ENCODE results near the gene MYO19. TPM values are rescaled to one million over a fixed set of nuclear protein-coding genes. Genes with fewer than 3 reads are reported as not detected.

MYO19 gene
- total RNA-seq, 2 experiments from 2014 or later = 106 to 114 TPM

DNA sequence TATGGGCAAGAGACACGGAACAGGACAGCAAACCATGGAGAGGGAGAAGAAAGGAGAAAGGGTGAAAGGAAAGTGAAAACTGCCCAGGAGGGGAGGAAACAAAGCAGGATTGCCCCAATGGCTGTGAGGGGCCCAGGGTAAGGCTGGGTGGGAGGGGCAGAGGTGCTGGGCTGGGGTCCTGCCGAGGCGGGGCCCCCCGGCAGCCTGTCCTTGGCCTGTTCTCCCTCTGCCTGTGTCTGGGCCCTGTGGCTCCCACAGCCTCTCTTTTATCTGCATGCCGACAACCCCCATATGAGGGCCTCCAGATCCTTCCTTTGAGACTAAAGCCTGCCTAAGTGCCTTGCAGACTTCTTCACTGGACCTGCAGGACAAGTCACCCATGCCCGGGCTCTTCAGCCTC lies 32.7 kb downstream of the MYO19 start:
- no peak for DNase-seq
- no peak for ATAC-seq
- H3K4me3 Mint-ChIP-seq = no peak overlapping the region
- TF ChIP-seq, protein P1, sequence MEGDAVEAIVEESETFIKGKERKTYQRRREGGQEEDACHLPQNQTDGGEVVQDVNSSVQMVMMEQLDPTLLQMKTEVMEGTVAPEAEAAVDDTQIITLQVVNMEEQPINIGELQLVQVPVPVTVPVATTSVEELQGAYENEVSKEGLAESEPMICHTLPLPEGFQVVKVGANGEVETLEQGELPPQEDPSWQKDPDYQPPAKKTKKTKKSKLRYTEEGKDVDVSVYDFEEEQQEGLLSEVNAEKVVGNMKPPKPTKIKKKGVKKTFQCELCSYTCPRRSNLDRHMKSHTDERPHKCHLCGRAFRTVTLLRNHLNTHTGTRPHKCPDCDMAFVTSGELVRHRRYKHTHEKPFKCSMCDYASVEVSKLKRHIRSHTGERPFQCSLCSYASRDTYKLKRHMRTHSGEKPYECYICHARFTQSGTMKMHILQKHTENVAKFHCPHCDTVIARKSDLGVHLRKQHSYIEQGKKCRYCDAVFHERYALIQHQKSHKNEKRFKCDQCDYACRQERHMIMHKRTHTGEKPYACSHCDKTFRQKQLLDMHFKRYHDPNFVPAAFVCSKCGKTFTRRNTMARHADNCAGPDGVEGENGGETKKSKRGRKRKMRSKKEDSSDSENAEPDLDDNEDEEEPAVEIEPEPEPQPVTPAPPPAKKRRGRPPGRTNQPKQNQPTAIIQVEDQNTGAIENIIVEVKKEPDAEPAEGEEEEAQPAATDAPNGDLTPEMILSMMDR (IDR thresholded peaks at IDR 0.05) = no peak
- H3K36me3 Mint-ChIP-seq (ENCODE audit: low read depth) = peaks cover 42% of the 10 kb centered on the region
- H3K9me3 Mint-ChIP-seq = no peaks in the 10 kb centered on the region
- H3K27ac Mint-ChIP-seq = peak overlapping the region; percentile 18
- POLR2A ChIA-PET = no interaction called here
- CTCF ChIA-PET = no interaction called here
- H3K27me3 Mint-ChIP-seq = no peaks in the 10 kb centered on the region
- H3K4me1 Mint-ChIP-seq (ENCODE audit: low read depth) = peaks cover 6% of the 10 kb centered on the region
- intact Hi-C loops (cut with micrococcal nuclease) = no loop called here

DNA sequence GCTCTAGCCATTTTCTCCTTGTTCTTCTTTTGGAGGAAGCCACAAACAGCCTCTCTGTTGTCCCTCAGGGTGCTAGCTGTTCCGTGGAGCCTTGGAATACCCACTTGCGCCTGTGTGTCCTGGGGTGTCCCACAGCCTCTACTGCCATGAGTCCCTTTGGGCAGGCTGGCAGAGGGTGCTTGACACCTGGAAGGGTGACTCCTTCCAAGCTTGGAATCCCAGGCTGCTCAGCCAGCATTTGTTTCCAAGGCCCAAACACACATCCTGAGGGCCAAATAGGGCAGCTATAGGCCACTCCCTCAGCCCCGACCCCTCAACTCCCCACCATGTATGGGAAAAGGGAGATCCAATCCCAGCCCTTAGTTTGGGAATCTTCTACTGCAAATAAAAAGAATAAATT lies 33.3 kb downstream of the MYO19 start:
- Mint-ChIP-seq H3K36me3 (ENCODE audit: low read depth) (peaks cover 38% of the 10 kb centered on the region), H3K4me3 (no peak overlapping the region), H3K27me3 (no peaks in the 10 kb centered on the region), H3K27ac (no peak overlapping the region), H3K4me1 (ENCODE audit: low read depth) (peaks cover 6% of the 10 kb centered on the region), H3K9me3 (no peaks in the 10 kb centered on the region)
- POLR2A ChIA-PET = interaction anchor here (0.9 to 1.4 kb wide), 2 partner anchors 17 to 34 kb away, joined by 3 read pairs; partner anchors contain the start of genes MYO19 and PIGW
- ATAC-seq (no peak), DNase-seq (no peak)
- CTCF ChIA-PET = interaction anchor here (1.8 kb wide), 1 partner anchor 18 kb away, joined by 6 read pairs; no protein-coding TSS in a partner anchor
- TF ChIP-seq, protein P1 (IDR thresholded peaks at IDR 0.05) = no peak
- intact Hi-C loops (cut with micrococcal nuclease) = no loop called here

DNA sequence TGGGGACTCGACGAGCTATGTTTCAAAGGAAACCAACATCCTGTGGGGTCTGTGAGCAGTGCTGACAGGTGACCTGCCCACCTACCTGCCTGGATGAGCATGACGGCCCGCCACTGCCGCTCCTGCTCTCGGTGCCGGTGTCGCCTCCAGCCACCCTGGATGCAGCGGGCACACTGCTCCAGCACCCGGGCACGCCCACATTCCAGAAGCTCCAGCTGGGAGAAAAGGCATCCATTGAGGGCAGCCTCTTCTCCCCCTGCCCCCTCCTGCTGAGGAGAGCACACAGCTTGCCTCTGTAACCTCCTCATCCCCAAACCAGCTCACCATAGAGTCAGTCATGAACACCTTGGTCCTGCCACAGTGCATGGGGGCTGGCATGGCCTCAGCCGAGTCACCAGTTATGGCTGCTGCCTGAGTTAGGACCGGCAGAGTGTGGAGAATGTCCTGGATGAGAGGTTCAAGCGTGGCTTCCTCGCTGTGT lies 33.9 kb downstream of the MYO19 start:
- Mint-ChIP-seq H3K27me3 (no peaks in the 10 kb centered on the region), H3K4me3 (no peak overlapping the region), H3K27ac (no peak overlapping the region), H3K4me1 (ENCODE audit: low read depth) (peaks cover 6% of the 10 kb centered on the region), H3K36me3 (ENCODE audit: low read depth) (peaks cover 38% of the 10 kb centered on the region), H3K9me3 (no peaks in the 10 kb centered on the region)
- ChIA-PET POLR2A (interaction anchor here (0.7 to 1.5 kb wide), 7 partner anchors 11 to 34 kb away, joined by 3 to 4 read pairs (median 3); partner anchors contain the start of genes MYO19 and PIGW), CTCF (interaction anchor here (0.7 to 1.8 kb wide), 2 partner anchors 18 to 101 kb away, joined by 3 to 6 read pairs; partner anchors contain the start of gene MRM1)
- DNase-seq (no peak), ATAC-seq (no peak)
- intact Hi-C loops (cut with micrococcal nuclease) = no loop called here
- TF ChIP-seq, protein P1 (IDR thresholded peaks at IDR 0.05) = no peak

DNA sequence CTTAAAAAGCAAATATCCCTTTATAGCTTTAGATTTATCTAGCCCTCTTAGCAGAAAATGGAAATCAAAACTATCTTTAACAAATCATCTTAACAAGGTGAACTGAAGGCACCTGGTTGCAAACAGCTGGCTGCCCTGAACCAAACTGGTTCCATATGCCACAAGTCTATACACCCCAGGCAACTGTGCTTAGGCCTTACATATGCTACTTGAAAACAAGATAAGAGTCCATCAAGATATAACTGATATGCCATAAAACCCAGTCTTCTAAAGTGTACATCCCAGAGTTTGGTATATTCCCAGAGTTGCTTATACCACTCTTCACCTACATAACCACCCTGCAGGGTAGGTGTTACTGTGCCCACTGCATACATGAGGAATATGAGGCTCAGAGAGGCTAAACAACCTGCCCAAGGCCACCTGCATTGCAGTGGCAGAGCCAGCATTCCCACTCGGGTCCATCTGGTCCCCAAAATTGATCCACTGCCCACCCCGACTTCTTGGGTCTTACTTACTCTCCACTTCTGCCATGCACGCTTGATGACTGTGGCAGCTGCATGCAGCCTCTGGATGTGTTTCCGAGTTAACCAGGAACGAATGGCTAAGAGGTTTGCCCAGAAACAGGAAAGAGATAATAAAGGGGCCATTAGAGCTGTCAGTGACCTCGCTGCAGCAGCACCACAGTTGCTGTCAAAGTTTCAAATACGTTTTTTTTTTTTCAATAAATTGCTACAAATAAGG lies 35.9 kb downstream of the MYO19 start:
- H3K27me3 Mint-ChIP-seq = no peaks in the 10 kb centered on the region
- ATAC-seq (no peak), DNase-seq (no peak)
- H3K9me3 Mint-ChIP-seq = no peaks in the 10 kb centered on the region
- intact Hi-C loops (cut with micrococcal nuclease) = no loop called here
- ChIA-PET CTCF (interaction anchor here (0.8 kb wide), 1 partner anchor 22 kb away, joined by 3 read pairs; no protein-coding TSS in a partner anchor), POLR2A (interaction anchor here (0.7 kb wide), 1 partner anchor 10 kb away, joined by 3 read pairs; no protein-coding TSS in a partner anchor)
- TF ChIP-seq, protein P1 (IDR thresholded peaks at IDR 0.05) = no peak
- H3K4me3 Mint-ChIP-seq = no peak overlapping the region
- H3K27ac Mint-ChIP-seq = peak overlapping the region; percentile 34
- H3K4me1 Mint-ChIP-seq (ENCODE audit: low read depth) = peaks cover 6% of the 10 kb centered on the region
- H3K36me3 Mint-ChIP-seq (ENCODE audit: low read depth) = peaks cover 40% of the 10 kb centered on the region

DNA sequence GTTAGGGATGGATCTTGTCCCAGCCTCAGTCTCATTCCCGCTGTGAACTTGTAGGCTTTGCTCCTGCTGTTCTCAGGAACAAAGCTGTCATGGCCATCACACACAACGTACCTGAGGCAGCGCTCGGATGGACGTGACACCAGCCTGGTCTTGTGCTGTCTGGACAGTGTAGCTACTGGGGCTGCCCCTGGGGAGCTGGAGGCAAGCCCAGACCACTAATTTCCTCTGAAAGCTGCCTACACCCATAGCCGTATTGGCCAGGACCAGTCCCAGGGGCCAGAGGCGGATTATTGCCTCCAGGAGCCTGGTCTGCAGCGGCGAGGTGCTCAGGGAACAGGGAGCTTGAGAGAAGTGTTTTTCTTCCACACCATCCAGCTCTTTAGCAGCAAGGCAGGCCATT lies 36.5 kb downstream of the MYO19 start:
- DNase-seq (no peak), ATAC-seq (no peak)
- TF ChIP-seq, protein P1 (IDR thresholded peaks at IDR 0.05) = no peak
- H3K36me3 Mint-ChIP-seq (ENCODE audit: low read depth) = peaks cover 39% of the 10 kb centered on the region
- intact Hi-C loops (cut with micrococcal nuclease) = no loop called here
- ChIA-PET POLR2A (interaction anchor here (0.7 to 1.3 kb wide), 3 partner anchors 9 to 12 kb away, joined by 3 to 4 read pairs (median 3); no protein-coding TSS in a partner anchor), CTCF (interaction anchor here (0.6 kb wide), 1 partner anchor 45 kb away, joined by 3 read pairs; no protein-coding TSS in a partner anchor)
- no peaks in the 10 kb centered on the region for H3K27me3 Mint-ChIP-seq
- peak overlapping the region; percentile 34 for H3K27ac Mint-ChIP-seq
- no peaks in the 10 kb centered on the region for H3K9me3 Mint-ChIP-seq
- no peak overlapping the region for H3K4me3 Mint-ChIP-seq
- peaks cover under 1% of the 10 kb centered on the region for H3K4me1 Mint-ChIP-seq (ENCODE audit: low read depth)

Data from activated CD8-positive, alpha-beta T cell treated with anti-CD3 and anti-CD28 coated beads for 36 hours (primary cell).